HCEC 1CT (cell line): Measurements from ENCODE around the gene BTNL2.
"Not testable (repeated sequence)": the region's sequence is repeated elsewhere in the genome, so short reads cannot be mapped to it uniquely, and the experiment has no call there.

ENCODE experiments used
- DNase-seq: peaks from one replicate; pipeline ENCODE4 v3.0.0-alpha.2; 2017

BTNL2 gene

GRCh38 chr6:32359225-32359624, 47.8 kb downstream of the BTNL2 start:
- not testable (repeated sequence) for DNase-seq

- DNase-seq = not testable (repeated sequence)
Observed at GRCh38 chr6:32358548-32358947, 48.4 kb downstream of the BTNL2 start.

- DNase-seq = no peak
Observed at GRCh38 chr6:32355018-32355417, 52.0 kb downstream of the BTNL2 start.

GRCh38 chr6:32353348-32353747, 53.6 kb downstream of the BTNL2 start:
- DNase-seq = no peak
